ENCODE results near the gene MBP.

The MBP gene

GRCh38 chr18:77111951-77112746, 20.4 kb downstream of the MBP start:
- ChIA-PET CTCF (interaction anchor here (0.6 to 5.9 kb wide), 13 partner anchors 8 to 100 kb away, joined by 3 to 55 read pairs (median 4); partner anchors contain the start of gene MBP), POLR2A (interaction anchor here (0.7 kb wide), 1 partner anchor 11 kb away, joined by 3 read pairs; no protein-coding TSS in a partner anchor)
- peak overlapping the region in 4 of 7 experiments; percentile 23 to 46 (median 32) for H3K4me3 ChIP-seq (ENCODE audit: control insufficient read depth in 1 of 7, extremely low read depth in 1 of 7, insufficient read depth in 4 of 7, low read depth in 2 of 7, low read length in 6 of 7)
- DNase-seq, result peak in 2 of 3 donors; percentile 63 to 65
- 54% methylated on average over 23 of the region's 43 CpGs for WGBS (ENCODE audit: insufficient coverage)
- no peaks in the 10 kb centered on the region for H3K27me3 ChIP-seq (replicated peaks in 2 of 5; ENCODE audit: control insufficient read depth in 4 of 5, insufficient read depth in 5 of 5, low read length in 4 of 5)
- no peaks in the 10 kb centered on the region for H3K9me3 ChIP-seq (ENCODE audit: control extremely low read depth in 1 of 5, control insufficient read depth in 4 of 5, insufficient read depth in 2 of 5, low read depth in 1 of 5, low read length in 4 of 5)
- H3K27ac ChIP-seq (ENCODE audit: insufficient read depth in 1 of 2, low read depth in 1 of 2, low read length in 2 of 2, poor library complexity in 1 of 2, severe bottlenecking in 2 of 2), result peak overlapping the region in 1 of 2 experiments; percentile 12
- peaks cover 40 to 100% (median 93%) of the 10 kb centered on the region in 4 experiments for H3K4me1 ChIP-seq (ENCODE audit: control extremely low read depth in 1 of 4, control insufficient read depth in 4 of 4, insufficient read depth in 4 of 4, low read length in 3 of 4)
- H3K36me3 ChIP-seq (ENCODE audit: control insufficient read depth in 4 of 4, insufficient read depth in 4 of 4, low read length in 3 of 4), result peaks cover 0 to 46% (median 4%) of the 10 kb centered on the region in 4 experiments

GRCh38 chr18:77111449-77111848, 21.1 kb downstream of the MBP start:
- Histone ChIP-seq H3K36me3 (ENCODE audit: control insufficient read depth in 4 of 4, insufficient read depth in 4 of 4, low read length in 3 of 4) (peaks cover 0 to 40% (median 3%) of the 10 kb centered on the region in 4 experiments), H3K27ac (ENCODE audit: insufficient read depth in 1 of 2, low read depth in 1 of 2, low read length in 2 of 2, poor library complexity in 1 of 2, severe bottlenecking in 2 of 2) (peak overlapping the region in 1 of 2 experiments; percentile 52), H3K4me3 (ENCODE audit: control insufficient read depth in 1 of 7, extremely low read depth in 1 of 7, insufficient read depth in 4 of 7, low read depth in 2 of 7, low read length in 6 of 7) (peak overlapping the region in 3 of 7 experiments; percentile 22 to 46 (median 23)), H3K4me1 (ENCODE audit: control extremely low read depth in 1 of 4, control insufficient read depth in 4 of 4, insufficient read depth in 4 of 4, low read length in 3 of 4) (peaks cover 46 to 100% (median 92%) of the 10 kb centered on the region in 4 experiments), H3K27me3 (replicated peaks in 2 of 5; ENCODE audit: control insufficient read depth in 4 of 5, insufficient read depth in 5 of 5, low read length in 4 of 5) (no peaks in the 10 kb centered on the region), H3K9me3 (ENCODE audit: control extremely low read depth in 1 of 5, control insufficient read depth in 4 of 5, insufficient read depth in 2 of 5, low read depth in 1 of 5, low read length in 4 of 5) (no peaks in the 10 kb centered on the region)
- ChIA-PET CTCF (interaction anchor here (0.6 to 5.9 kb wide), 10 partner anchors 9 to 100 kb away, joined by 3 to 55 read pairs (median 16); partner anchors contain the start of gene MBP), POLR2A (no interaction called here)
- peak in 1 of 3 donors; percentile 72 for DNase-seq
- WGBS (ENCODE audit: insufficient coverage), result 60% methylated on average over 9 of the region's 11 CpGs

- no peaks in the 10 kb centered on the region for H3K27me3 ChIP-seq (replicated peaks in 2 of 5; ENCODE audit: control insufficient read depth in 4 of 5, insufficient read depth in 5 of 5, low read length in 4 of 5)
- no peak for DNase-seq
- H3K36me3 ChIP-seq (ENCODE audit: control insufficient read depth in 4 of 4, insufficient read depth in 4 of 4, low read length in 3 of 4), result peaks cover 0 to 36% (median 3%) of the 10 kb centered on the region in 4 experiments
- ChIA-PET CTCF (interaction anchor here (1.2 to 5.9 kb wide), 4 partner anchors 10 to 100 kb away, joined by 3 to 32 read pairs (median 4); no protein-coding TSS in a partner anchor), POLR2A (no interaction called here)
- H3K9me3 ChIP-seq (ENCODE audit: control extremely low read depth in 1 of 5, control insufficient read depth in 4 of 5, insufficient read depth in 2 of 5, low read depth in 1 of 5, low read length in 4 of 5), result no peaks in the 10 kb centered on the region
- WGBS (ENCODE audit: insufficient coverage), result 92% methylated on average over 14 of the region's 14 CpGs
- H3K4me3 ChIP-seq (ENCODE audit: control insufficient read depth in 1 of 7, extremely low read depth in 1 of 7, insufficient read depth in 4 of 7, low read depth in 2 of 7, low read length in 6 of 7), result peak overlapping the region in 1 of 7 experiments; percentile 46
- H3K4me1 ChIP-seq (ENCODE audit: control extremely low read depth in 1 of 4, control insufficient read depth in 4 of 4, insufficient read depth in 4 of 4, low read length in 3 of 4), result peaks cover 47 to 100% (median 92%) of the 10 kb centered on the region in 4 experiments
- H3K27ac ChIP-seq (ENCODE audit: insufficient read depth in 1 of 2, low read depth in 1 of 2, low read length in 2 of 2, poor library complexity in 1 of 2, severe bottlenecking in 2 of 2), result peak overlapping the region in 1 of 2 experiments; percentile 52
These were observed 21.6 kb downstream of the MBP start for GRCh38 chr18:77110936-77111335.

GRCh38 chr18:77110400-77110799, 22.2 kb downstream of the MBP start:
- no peak for DNase-seq
- no CpG with 5 or more reads among the region's 3 CpGs for WGBS (ENCODE audit: insufficient coverage)
- no peaks in the 10 kb centered on the region for H3K9me3 ChIP-seq (ENCODE audit: control extremely low read depth in 1 of 5, control insufficient read depth in 4 of 5, insufficient read depth in 2 of 5, low read depth in 1 of 5, low read length in 4 of 5)
- ChIA-PET CTCF (interaction anchor here (0.7 to 5.9 kb wide), 6 partner anchors 9 to 101 kb away, joined by 3 to 32 read pairs (median 5); no protein-coding TSS in a partner anchor), POLR2A (no interaction called here)
- peaks cover 46 to 100% (median 92%) of the 10 kb centered on the region in 4 experiments for H3K4me1 ChIP-seq (ENCODE audit: control extremely low read depth in 1 of 4, control insufficient read depth in 4 of 4, insufficient read depth in 4 of 4, low read length in 3 of 4)
- H3K27ac ChIP-seq (ENCODE audit: insufficient read depth in 1 of 2, low read depth in 1 of 2, low read length in 2 of 2, poor library complexity in 1 of 2, severe bottlenecking in 2 of 2), result peak overlapping the region in 1 of 2 experiments; percentile 52
- H3K4me3 ChIP-seq (ENCODE audit: control insufficient read depth in 1 of 7, extremely low read depth in 1 of 7, insufficient read depth in 4 of 7, low read depth in 2 of 7, low read length in 6 of 7), result no peak overlapping the region
- peaks cover 0 to 36% (median 3%) of the 10 kb centered on the region in 4 experiments for H3K36me3 ChIP-seq (ENCODE audit: control insufficient read depth in 4 of 4, insufficient read depth in 4 of 4, low read length in 3 of 4)
- H3K27me3 ChIP-seq (replicated peaks in 2 of 5; ENCODE audit: control insufficient read depth in 4 of 5, insufficient read depth in 5 of 5, low read length in 4 of 5), result no peaks in the 10 kb centered on the region

- Histone ChIP-seq H3K4me1 (ENCODE audit: control extremely low read depth in 1 of 4, control insufficient read depth in 4 of 4, insufficient read depth in 4 of 4, low read length in 3 of 4) (peaks cover 42 to 100% (median 89%) of the 10 kb centered on the region in 4 experiments), H3K27me3 (replicated peaks in 2 of 5; ENCODE audit: control insufficient read depth in 4 of 5, insufficient read depth in 5 of 5, low read length in 4 of 5) (no peaks in the 10 kb centered on the region), H3K36me3 (ENCODE audit: control insufficient read depth in 4 of 4, insufficient read depth in 4 of 4, low read length in 3 of 4) (peaks cover 1 to 43% (median 4%) of the 10 kb centered on the region in 4 experiments), H3K27ac (ENCODE audit: insufficient read depth in 1 of 2, low read depth in 1 of 2, low read length in 2 of 2, poor library complexity in 1 of 2, severe bottlenecking in 2 of 2) (no peak overlapping the region), H3K9me3 (ENCODE audit: control extremely low read depth in 1 of 5, control insufficient read depth in 4 of 5, insufficient read depth in 2 of 5, low read depth in 1 of 5, low read length in 4 of 5) (no peaks in the 10 kb centered on the region), H3K4me3 (ENCODE audit: control insufficient read depth in 1 of 7, extremely low read depth in 1 of 7, insufficient read depth in 4 of 7, low read depth in 2 of 7, low read length in 6 of 7) (no peak overlapping the region)
- 100% methylated on average over 2 of the region's 5 CpGs for WGBS (ENCODE audit: insufficient coverage)
- ChIA-PET CTCF (interaction anchor here (0.7 to 3.2 kb wide), 6 partner anchors 12 to 109 kb away, joined by 3 to 25 read pairs (median 5); no protein-coding TSS in a partner anchor), POLR2A (interaction anchor here (1.7 kb wide), 1 partner anchor 24 kb away, joined by 3 read pairs; no protein-coding TSS in a partner anchor)
- DNase-seq, result no peak
These were observed 22.9 kb downstream of the MBP start for GRCh38 chr18:77109648-77110019.

GRCh38 chr18:77108821-77109647, 23.5 kb downstream of the MBP start:
- ChIA-PET POLR2A (interaction anchor here (0.6 to 1.7 kb wide), 2 partner anchors 22 to 24 kb away, joined by 3 read pairs; no protein-coding TSS in a partner anchor), CTCF (interaction anchor here (1.0 to 3.3 kb wide), 13 partner anchors 11 to 109 kb away, joined by 3 to 25 read pairs (median 5); partner anchors contain the start of gene MBP)
- no peak for DNase-seq
- Histone ChIP-seq H3K4me3 (ENCODE audit: control insufficient read depth in 1 of 7, extremely low read depth in 1 of 7, insufficient read depth in 4 of 7, low read depth in 2 of 7, low read length in 6 of 7) (no peak overlapping the region), H3K27me3 (replicated peaks in 2 of 5; ENCODE audit: control insufficient read depth in 4 of 5, insufficient read depth in 5 of 5, low read length in 4 of 5) (no peaks in the 10 kb centered on the region), H3K9me3 (ENCODE audit: control extremely low read depth in 1 of 5, control insufficient read depth in 4 of 5, insufficient read depth in 2 of 5, low read depth in 1 of 5, low read length in 4 of 5) (no peaks in the 10 kb centered on the region), H3K4me1 (ENCODE audit: control extremely low read depth in 1 of 4, control insufficient read depth in 4 of 4, insufficient read depth in 4 of 4, low read length in 3 of 4) (peaks cover 38 to 100% (median 85%) of the 10 kb centered on the region in 4 experiments), H3K36me3 (ENCODE audit: control insufficient read depth in 4 of 4, insufficient read depth in 4 of 4, low read length in 3 of 4) (peaks cover 2 to 49% (median 9%) of the 10 kb centered on the region in 4 experiments), H3K27ac (ENCODE audit: insufficient read depth in 1 of 2, low read depth in 1 of 2, low read length in 2 of 2, poor library complexity in 1 of 2, severe bottlenecking in 2 of 2) (peak overlapping the region in 1 of 2 experiments; percentile 12)
- WGBS (ENCODE audit: insufficient coverage), result 77% methylated on average over 4 of the region's 7 CpGs
